HepG2 (cell line): ENCODE measurements around the gene SPECC1L. TPM values are rescaled to one million over a fixed set of nuclear protein-coding genes. Genes with fewer than 3 reads are reported as not detected.
"Not testable (repeated sequence)": the region's sequence is repeated elsewhere in the genome, so short reads cannot be mapped to it uniquely, and the experiment has no call there.

Experiments used
- ATAC-seq: fragments of 200-7000 bp; cut with Tn5 transposase; 3 replicates; pipeline ENCODE4 v1.9.1; 2020; ENCODE audit warnings: mild to moderate bottlenecking, moderate library complexity
- BruUV-seq: library from RNA; stranded (reverse); fragments of 400-500 nt; replicated peaks from 2 replicates; lab custom pipeline; 2021; lab: Mats Ljungman, UMichigan
- CTCF ChIA-PET: fragments of 300-600 bp; formaldehyde crosslinking; extraction: SDS; loops from one replicate; lab custom pipeline; 2021; ENCODE audit warnings: low total read pairs, inconsistent platforms, low intra/inter-chr PET ratio; lab: Yijun Ruan, JAX
- POLR2A ChIA-PET: fragments of 350-600 bp; sonication (Branson Sonifier 250); formaldehyde crosslinking; loops from one replicate; lab custom pipeline; 2020; ENCODE audit warnings: antibody characterized with exemption, inconsistent platforms; lab: Yijun Ruan, JAX
- DNase-seq: peaks from one replicate; pipeline ENCODE4 v3.0.0-alpha.2; 2015; ENCODE audit warnings: low spot score
- FAIRE-seq: peaks from 3 replicates; lab custom pipeline; 2011; peaks lifted over from hg19 to GRCh38; lab: Jason Lieb, UNC
- H2AFZ ChIP-seq: one replicate; pipeline ENCODE4 v1.6.1; 2011; ENCODE audit warnings: low read length, inconsistent platforms
- H3K27ac ChIP-seq: fragments of 300-600 bp; 3 replicates; pipeline ENCODE4 v1.8.0; 2011; ENCODE audit warnings: mixed run types, mild to moderate bottlenecking, mixed read lengths, low read length, inconsistent platforms; ENCODE audit not compliant: insufficient read depth; ENCODE audit errors: extremely low read length
- H3K27me3 ChIP-seq, 2 experiments: fragments of 200-600 bp in 1 of 2; 2 replicates in 1 of 2; 3 replicates in 1 of 2; pipeline versions ENCODE4 v1.6.0 to v1.8.0; 2011; ENCODE audit warnings: low read length in 2 of 2, mild to moderate bottlenecking in 2 of 2, moderate library complexity in 2 of 2, inconsistent platforms in 1 of 2; ENCODE audit not compliant: insufficient read depth in 2 of 2, control insufficient read depth in 1 of 2
- H3K36me3 ChIP-seq, 2 experiments: fragments of 200-600 bp in 1 of 2; replicated peaks in 1 of 2; 2 replicates in 1 of 2; 3 replicates in 1 of 2; pipeline versions ENCODE4 v1.5.1 to v1.8.0; 2011; ENCODE audit warnings: low read length in 2 of 2, inconsistent platforms in 1 of 2; ENCODE audit not compliant: insufficient read depth in 2 of 2, control insufficient read depth in 1 of 2
- H3K4me1 ChIP-seq: 2 replicates; pipeline ENCODE4 v1.5.1; 2012; ENCODE audit warnings: low read length, inconsistent platforms; ENCODE audit not compliant: insufficient read depth
- H3K4me2 ChIP-seq: 2 replicates; pipeline ENCODE4 v1.6.0; 2011; ENCODE audit warnings: low read depth, low read length, inconsistent platforms
- H3K4me3 ChIP-seq, 3 experiments: fragments of 200-600 bp in 1 of 3; sonication (generic), shearing (Covaris generic) in 1 of 3; replicated peaks in 1 of 3; 2 replicates each; pipeline ENCODE4 v1.5.1; 2011 to 2016; ENCODE audit warnings: low read length in 3 of 3, inconsistent platforms in 2 of 3, low read depth in 2 of 3, mild to moderate bottlenecking in 2 of 3, control low read depth in 1 of 3, mixed read lengths in 1 of 3; ENCODE audit not compliant: insufficient read depth in 1 of 3
- H3K79me2 ChIP-seq: one replicate; pipeline ENCODE4 v1.6.1; 2011; ENCODE audit warnings: low read length, inconsistent platforms; ENCODE audit not compliant: insufficient read depth
- H3K9ac ChIP-seq: 2 replicates; pipeline ENCODE4 v1.6.0; 2011; ENCODE audit warnings: mild to moderate bottlenecking, low read depth, low read length, inconsistent platforms; ENCODE audit not compliant: insufficient read depth
- H3K9me3 ChIP-seq: 2 replicates; pipeline ENCODE4 v1.5.1; 2012; ENCODE audit warnings: mild to moderate bottlenecking, low read length
- H4K20me1 ChIP-seq: 2 replicates; pipeline ENCODE4 v1.6.0; 2011; ENCODE audit warnings: inconsistent platforms, mild to moderate bottlenecking, low read length, moderate library complexity; ENCODE audit not compliant: insufficient read depth
- ARID5B ChIP-seq: IDR thresholded peaks from 2 replicates; pipeline ENCODE4 v1.4.0; 2020; ENCODE audit warnings: mild to moderate bottlenecking, missing genetic modification reagents
- BCL6 ChIP-seq: IDR thresholded peaks from 2 replicates; pipeline ENCODE4 v1.6.1; 2016; ENCODE audit warnings: missing genetic modification reagents, missing compliant biosample characterization
- FOXP1 ChIP-seq, 2 experiments: fragments of 450-650 bp in 1 of 2; IDR thresholded peaks; 2 replicates each; pipeline ENCODE4 v1.6.1; 2017 to 2018; ENCODE audit warnings: antibody characterized with exemption in 1 of 2
- GATAD2A ChIP-seq: IDR thresholded peaks from 2 replicates; pipeline ENCODE4 v1.6.1; 2016
- SOX13 ChIP-seq, 3 experiments: fragments of 450-650 bp in 1 of 3; sonication (generic) in 1 of 3; formaldehyde crosslinking in 1 of 3; IDR thresholded peaks in 2 of 3; conservative IDR thresholded peaks in 1 of 3; 2 replicates each; pipeline versions ENCODE4 v1.5.0 to v1.6.1; 2016 to 2020; ENCODE audit warnings: antibody characterized with exemption in 1 of 3, mild to moderate bottlenecking in 1 of 3, missing compliant biosample characterization in 1 of 3, missing genetic modification reagents in 1 of 3, moderate library complexity in 1 of 3
- ZNF652 ChIP-seq: IDR thresholded peaks from 2 replicates; pipeline ENCODE4 v1.6.1; 2016; ENCODE audit warnings: low read depth, borderline replicate concordance
- WGBS: methylation state at CpG from one replicate; pipeline ENCODE4 v1.1.6; 2017; ENCODE audit warnings: low lambda C conversion rate; 5-methylcytosine and 5-hydroxymethylcytosine counted together
- in situ Hi-C: cut with HindIII; loops from 2 replicates; pipeline ENCODE4 v1.10.0; 2017; ENCODE audit warnings: low pct_unique_long_range_greater_than_20kb; ENCODE audit not compliant: extremely low pct_ligation_motif_present
- intact Hi-C: fragments of 100-400 bp; cut with micrococcal nuclease; formaldehyde crosslinking; loops from one replicate; pipeline ENCODE4 v1.10.0; 2022; ENCODE audit not compliant: unreplicated experiment
- polyA plus RNA-seq, 8 experiments: library from polyadenylated mRNA; depleted of rRNA in 3 of 8; stranded (reverse) in 7 of 8; unstranded in 1 of 8; fragments of >200 nt; fragmentation: Illumina TruSeq in 4 of 8; extraction: Trizol in 4 of 8; gene quantifications; 2 replicates each; pipeline versions ENCODE4 v1.2.1 to v1.2.3, GENCODE V29; 2011 to 2016; ENCODE audit warnings: low read depth in 4 of 8, missing spikeins in 1 of 8, mixed read lengths in 1 of 8; ENCODE audit not compliant: insufficient read depth in 1 of 8
- total RNA-seq, 5 experiments: library from RNA; depleted of rRNA; stranded (reverse); fragments of >200 nt; fragmentation: Illumina TruSeq; extraction: Trizol; gene quantifications; 2 replicates each; pipeline ENCODE4 v1.2.3, GENCODE V29; 2016; ENCODE audit warnings: low read depth in 1 of 5

SPECC1L gene
- total and polyA plus RNA-seq, 2 of the 13 experiments (the other 11 are each of a cell fraction or from before 2014, with no cell fraction given): 14.1 to 30.3 TPM

- TSS peak; percentile 24 for BruUV-seq
- CTCF ChIA-PET; FAIRE-seq; H3K27ac ChIP-seq; in situ Hi-C loops; H2AFZ ChIP-seq; H3K9ac ChIP-seq; H3K27me3 ChIP-seq; ATAC-seq; H3K79me2 ChIP-seq; H3K4me2 ChIP-seq; H3K9me3 ChIP-seq; DNase-seq; H4K20me1 ChIP-seq; H3K4me3 ChIP-seq; intact Hi-C loops; POLR2A ChIA-PET; TF ChIP-seq FOXP1, SOX13 (IDR thresholded peaks at IDR 0.05): not testable (repeated sequence)
- peak; percentile 60; the same call in 1 of the 2 replicates for TF ChIP-seq GATAD2A (CRISPR knock-in tag)
- TF ChIP-seq ZNF652 (CRISPR knock-in tag): peak; percentile 33; the same call in 1 of the 2 replicates
- peak; percentile 23; the same call in 1 of the 2 replicates for TF ChIP-seq ARID5B (CRISPR knock-in tag)
- TF ChIP-seq BCL6: peak; percentile 57; the same call in 1 of the 2 replicates
- TF ChIP-seq FOXP1 (CRISPR knock-in tag; IDR thresholded peaks at IDR 0.05): peak; percentile 29; the same call in 1 of the 2 replicates
- peak in 1 of 2 experiments; percentile 32; a peak in 1 of 4 replicates for TF ChIP-seq SOX13 (CRISPR knock-in tag; conservative IDR thresholded peaks at IDR 0.05 in 1 of 2, IDR thresholded peaks at IDR 0.05 in 1 of 2)
- 9% methylated on average over 4 of the region's 6 CpGs for WGBS
- Histone ChIP-seq H3K36me3 (peaks cover 3 to 41% of the 10 kb centered on the region in 2 experiments; a peak in 4 of 5 replicates), H3K4me1 (peaks cover 18% of the 10 kb centered on the region)
Observed at GRCh38 chr22:24316264-24316663, 45.6 kb downstream of the SPECC1L start.

GRCh38 chr22:24317511-24317910 is 46.9 kb downstream of the SPECC1L start:
- H3K79me2 ChIP-seq, ATAC-seq, H3K9me3 ChIP-seq, intact Hi-C loops, H3K4me3 ChIP-seq, FAIRE-seq, H3K9ac ChIP-seq, in situ Hi-C loops, DNase-seq, H3K27me3 ChIP-seq, POLR2A ChIA-PET, H4K20me1 ChIP-seq, H2AFZ ChIP-seq, CTCF ChIA-PET, H3K4me2 ChIP-seq, BruUV-seq, H3K27ac ChIP-seq: not testable (repeated sequence)
- 99% methylated on average over 15 of the region's 30 CpGs for WGBS
- Histone ChIP-seq H3K36me3 (peaks cover 13 to 49% of the 10 kb centered on the region in 2 experiments), H3K4me1 (peaks cover 18% of the 10 kb centered on the region)
